Neuron (in vitro differentiated cells): Measurements from ENCODE around the gene OR5B3.

Source experiments
- H2AFZ ChIP-seq: one replicate; pipeline ENCODE4 v1.6.1; 2013; ENCODE audit warnings: low read depth, mild to moderate bottlenecking, inconsistent platforms, low read length, moderate library complexity
- H3K27me3 ChIP-seq: one replicate; pipeline ENCODE4 v1.6.1; 2013; ENCODE audit warnings: low read length; ENCODE audit not compliant: insufficient read depth
- H3K36me3 ChIP-seq: one replicate; pipeline ENCODE4 v1.6.1; 2013; ENCODE audit warnings: low read length; ENCODE audit not compliant: insufficient read depth
- H3K4me1 ChIP-seq: one replicate; pipeline ENCODE4 v1.6.1; 2013; ENCODE audit warnings: low read length; ENCODE audit not compliant: insufficient read depth
- H3K4me3 ChIP-seq: 2 replicates; pipeline ENCODE4 v1.5.1; 2013; ENCODE audit warnings: mild to moderate bottlenecking, low read length, moderate library complexity
- H3K9me3 ChIP-seq: one replicate; pipeline ENCODE4 v1.6.1; 2013; ENCODE audit warnings: low read length

OR5B3 gene

GRCh38 chr11:58391879-58392278 lies 14.8 kb downstream of the OR5B3 start:
- no peaks in the 10 kb centered on the region for H3K4me1 ChIP-seq
- no peaks in the 10 kb centered on the region for H3K9me3 ChIP-seq
- H3K4me3 ChIP-seq, result no peak overlapping the region
- no peaks in the 10 kb centered on the region for H3K36me3 ChIP-seq
- no peaks in the 10 kb centered on the region for H3K27me3 ChIP-seq
- no peak overlapping the region for H2AFZ ChIP-seq

GRCh38 chr11:58390551-58391063 lies 16.1 kb downstream of the OR5B3 start:
- no peaks in the 10 kb centered on the region for H3K36me3 ChIP-seq
- H3K9me3 ChIP-seq, result no peaks in the 10 kb centered on the region
- H3K4me1 ChIP-seq, result no peaks in the 10 kb centered on the region
- H3K4me3 ChIP-seq, result no peak overlapping the region
- no peak overlapping the region for H2AFZ ChIP-seq
- no peaks in the 10 kb centered on the region for H3K27me3 ChIP-seq

GRCh38 chr11:58358969-58359368 lies 47.7 kb downstream of the OR5B3 start, which contains the start of gene OR5B17:
OR5B17 (minus strand) TSS chr11:58359069; CDS start chr11:58359069, 0 bp downstream.
- no peaks in the 10 kb centered on the region for H3K36me3 ChIP-seq
- H2AFZ ChIP-seq, result no peak within 1 kb of the TSS
- no peaks in the 10 kb centered on the region for H3K9me3 ChIP-seq
- H3K4me1 ChIP-seq, result peaks cover 3% of the 10 kb centered on the region
- no peak within 1 kb of the TSS for H3K4me3 ChIP-seq
- no peaks in the 10 kb centered on the region for H3K27me3 ChIP-seq

DNA sequence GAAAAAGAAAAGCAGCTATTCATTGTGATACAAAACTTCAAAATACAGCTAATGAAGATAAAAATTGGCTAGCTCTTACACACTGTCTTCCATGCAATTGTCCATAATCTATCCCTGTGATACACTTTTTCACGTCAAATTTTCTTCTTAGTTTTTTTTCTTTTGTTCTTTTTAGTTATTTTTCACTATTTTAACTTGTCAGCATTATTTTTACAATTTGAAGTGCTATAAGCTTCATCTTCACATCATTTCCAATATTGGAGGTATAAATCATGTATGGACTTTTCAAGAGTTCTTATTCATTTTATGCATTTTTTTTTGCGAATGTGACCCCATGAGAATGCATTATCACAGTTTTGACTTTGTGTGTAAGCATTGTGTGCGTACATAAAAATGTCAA lies 51.9 kb downstream of the OR5B3 start:
- Histone ChIP-seq H3K4me3 (no peak overlapping the region), H3K9me3 (no peaks in the 10 kb centered on the region), H2AFZ (no peak overlapping the region), H3K4me1 (peaks cover 3% of the 10 kb centered on the region), H3K36me3 (no peaks in the 10 kb centered on the region), H3K27me3 (no peaks in the 10 kb centered on the region)
